GM21367 (cell line): ENCODE results near the gene SLC35F3.

Source experiments
- ATAC-seq: cut with Tn5 transposase; IDR thresholded peaks from one replicate; pipeline ENCODE4 v1.9.1; 2021; ENCODE audit not compliant: unreplicated experiment

SLC35F3 gene

GRCh38 chr1:234216116-234216703 lies 311.7 kb downstream of the SLC35F3 start:
- ATAC-seq, result no peak

GRCh38 chr1:234217316-234217840 lies 312.9 kb downstream of the SLC35F3 start:
- ATAC-seq, result no peak

GRCh38 chr1:234218078-234218477 lies 313.6 kb downstream of the SLC35F3 start:
- ATAC-seq, result no peak

DNA sequence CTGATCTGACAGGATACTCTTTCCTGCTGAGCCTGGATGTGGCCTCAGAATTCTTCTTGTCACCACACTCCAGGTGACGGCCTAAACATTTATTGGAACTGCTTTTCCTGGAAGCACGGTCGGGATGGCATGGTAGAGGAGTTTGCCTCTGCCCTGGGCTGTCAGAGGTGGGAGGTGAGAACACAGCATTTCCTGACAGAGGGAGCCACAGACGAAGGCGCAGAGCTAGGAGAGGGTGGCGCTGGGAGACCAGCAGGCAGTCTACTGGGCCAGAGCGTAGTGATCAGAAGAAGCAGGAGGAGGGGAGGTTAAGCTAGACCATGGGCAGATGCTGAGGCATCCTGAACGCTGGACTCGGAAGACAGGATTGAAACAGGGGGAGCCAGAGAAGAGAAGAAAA lies 315.2 kb downstream of the SLC35F3 start:
- no peak for ATAC-seq

- ATAC-seq, result no peak
Measured at GRCh38 chr1:234221601-234222000, 317.1 kb downstream of the SLC35F3 start.

- ATAC-seq, result no peak
Measured at GRCh38 chr1:234222561-234223280, 318.2 kb downstream of the SLC35F3 start.

DNA sequence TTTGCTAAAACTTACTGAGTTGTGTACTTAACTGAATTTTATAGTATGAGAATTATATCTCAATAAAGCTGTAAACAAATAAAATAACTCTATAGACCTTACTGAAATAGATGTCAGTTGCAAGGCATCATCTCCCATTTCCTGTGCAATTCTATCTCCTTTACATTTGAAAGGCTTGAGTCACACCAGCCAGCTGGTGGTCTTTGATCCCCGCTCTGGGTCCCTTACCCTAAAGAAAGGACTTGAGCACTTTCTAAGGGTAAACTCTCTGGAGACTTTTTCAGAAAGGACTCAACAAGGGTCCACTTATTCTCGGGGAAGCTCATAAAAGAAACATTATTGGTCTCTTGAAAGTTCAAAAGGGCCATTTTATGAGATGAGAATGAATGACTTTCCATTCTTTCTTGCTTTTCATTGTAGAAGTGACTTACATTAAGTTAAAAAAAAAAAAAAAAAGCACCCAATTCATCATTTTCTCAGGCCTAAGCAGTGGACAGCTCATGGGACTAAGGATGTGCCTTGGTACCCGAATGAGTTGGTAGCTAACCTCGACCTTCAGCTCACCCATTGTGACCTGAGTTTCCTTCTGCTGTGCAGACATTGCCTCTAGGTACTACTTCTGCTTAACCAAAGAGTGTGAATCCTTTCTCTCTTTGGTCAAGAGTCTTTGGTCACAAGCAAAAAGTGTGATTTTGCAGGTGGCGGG lies 321.8 kb downstream of the SLC35F3 start:
- no peak for ATAC-seq

- no peak for ATAC-seq
Measured at GRCh38 chr1:234226819-234227165, 322.3 kb downstream of the SLC35F3 start.

DNA sequence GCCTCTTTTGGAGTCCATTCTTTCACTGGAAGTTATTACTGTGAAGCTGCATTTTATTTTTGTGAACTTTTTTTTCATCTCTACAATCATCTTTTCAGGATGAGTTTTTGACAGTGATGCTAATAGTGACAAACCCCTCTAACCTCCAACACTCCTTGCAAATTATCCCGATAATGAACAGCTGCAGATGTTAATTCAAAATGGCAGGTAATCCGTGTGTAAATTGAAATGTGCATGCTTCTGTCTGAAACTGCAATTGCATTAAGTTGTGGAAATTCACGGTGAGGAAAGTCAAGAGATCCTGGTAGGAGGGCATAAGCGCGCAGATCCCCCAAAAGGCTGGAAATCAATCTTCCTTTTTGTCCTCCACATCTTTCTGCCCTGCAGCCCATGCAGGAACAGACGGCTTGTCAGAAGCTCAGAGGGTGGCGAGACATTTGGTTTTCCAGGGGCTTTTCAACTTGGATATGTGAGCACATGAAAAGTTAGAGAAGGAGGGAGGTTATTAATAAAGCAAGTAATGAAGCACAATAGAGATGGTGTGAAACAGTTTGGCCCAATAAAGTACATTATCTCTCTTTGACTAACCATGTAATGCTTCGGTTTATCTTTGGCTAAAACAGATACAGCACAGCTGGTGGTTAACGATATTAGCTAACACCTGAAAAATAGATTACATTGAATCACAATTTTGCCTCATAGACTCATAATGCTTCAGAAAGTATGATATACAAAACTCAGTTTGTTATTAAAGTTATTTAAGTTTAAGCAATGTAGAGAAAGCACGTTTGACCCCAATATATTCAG lies 325.3 kb downstream of the SLC35F3 start:
- no peak for ATAC-seq

- peak; percentile 61 for ATAC-seq
Measured at GRCh38 chr1:234230414-234230862, 326.0 kb downstream of the SLC35F3 start.

DNA sequence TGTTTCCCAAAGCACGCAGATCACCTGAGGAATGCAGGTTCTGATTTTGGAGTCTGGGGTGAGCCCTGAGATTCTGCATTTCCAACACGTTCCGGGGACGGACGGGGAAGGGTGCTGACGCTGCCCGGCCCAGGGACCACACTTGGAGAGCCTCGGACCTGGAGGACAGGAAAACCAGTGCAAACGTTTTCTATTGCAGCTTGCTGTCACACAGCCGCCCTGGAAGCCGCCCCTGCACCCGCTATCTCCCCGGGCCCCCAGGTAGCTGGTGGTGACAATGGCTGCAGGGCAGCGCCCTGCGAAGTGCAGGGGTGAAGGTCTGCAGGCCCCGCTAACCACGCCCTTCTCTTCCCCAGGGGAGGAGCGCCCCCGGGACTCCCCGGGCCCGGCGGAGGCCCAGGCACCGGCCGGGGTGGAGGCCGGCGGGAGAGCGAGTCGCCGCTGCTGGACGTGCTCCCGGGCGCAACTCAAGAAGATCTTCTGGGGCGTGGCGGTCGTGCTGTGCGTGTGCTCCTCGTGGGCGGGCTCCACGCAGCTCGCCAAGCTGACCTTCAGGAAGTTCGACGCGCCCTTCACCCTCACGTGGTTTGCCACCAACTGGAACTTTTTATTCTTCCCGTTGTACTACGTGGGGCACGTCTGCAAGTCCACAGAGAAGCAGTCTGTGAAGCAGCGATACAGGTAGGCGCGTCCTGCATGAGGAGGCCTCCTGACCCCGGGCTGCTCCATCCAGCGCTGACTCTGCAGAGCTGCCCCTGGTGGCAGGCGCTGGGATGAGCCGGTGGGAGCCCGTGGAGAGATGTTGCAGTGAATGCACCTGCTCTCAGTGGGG lies 326.8 kb downstream of the SLC35F3 start:
- ATAC-seq, result no peak

DNA sequence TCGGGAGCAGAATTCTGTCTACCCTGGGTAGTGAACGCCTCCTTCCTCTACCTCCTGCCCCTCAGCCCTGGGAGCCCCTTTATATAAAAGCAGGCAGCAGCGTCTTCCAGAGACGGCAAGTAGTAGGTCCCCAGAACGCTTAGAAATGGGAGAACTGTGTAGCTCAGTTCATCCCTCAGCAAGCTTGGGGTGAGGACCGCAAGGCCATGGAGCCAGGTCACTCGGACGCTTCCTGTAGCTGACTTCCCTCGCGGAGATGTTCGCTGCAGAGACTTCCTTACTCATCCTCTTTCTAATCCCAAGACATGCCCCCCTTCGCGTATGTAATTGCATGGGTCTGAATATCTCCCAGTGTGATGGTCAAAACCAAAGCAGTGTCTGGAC lies 327.4 kb downstream of the SLC35F3 start:
- no peak for ATAC-seq

- no peak for ATAC-seq
Measured at GRCh38 chr1:234234199-234234598, 329.7 kb downstream of the SLC35F3 start.

- no peak for ATAC-seq
Measured at GRCh38 chr1:234235434-234235881, 331.0 kb downstream of the SLC35F3 start.

- no peak for ATAC-seq
Measured at GRCh38 chr1:234237393-234237792, 332.9 kb downstream of the SLC35F3 start.

- ATAC-seq, result no peak
Measured at GRCh38 chr1:234238060-234238459, 333.6 kb downstream of the SLC35F3 start.

DNA sequence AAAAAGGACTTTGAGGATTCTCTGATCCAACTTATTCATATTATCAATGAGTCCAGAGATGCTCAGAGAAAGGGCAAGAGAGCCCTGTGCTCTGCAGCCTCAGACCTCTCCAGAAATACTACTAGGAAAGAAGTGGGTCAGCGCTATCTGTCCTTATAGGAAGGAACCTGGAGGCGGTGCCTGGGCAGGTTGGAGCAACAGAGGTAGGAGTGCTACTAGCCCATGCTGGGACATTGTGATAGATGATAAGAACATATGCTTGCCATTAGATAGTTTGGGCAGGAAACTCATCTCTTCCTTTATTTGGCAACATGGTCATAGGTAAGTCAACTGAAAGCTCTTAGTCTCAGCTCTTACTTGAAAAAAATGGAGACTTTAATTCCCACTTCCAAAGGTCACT lies 335.0 kb downstream of the SLC35F3 start:
- ATAC-seq, result no peak

DNA sequence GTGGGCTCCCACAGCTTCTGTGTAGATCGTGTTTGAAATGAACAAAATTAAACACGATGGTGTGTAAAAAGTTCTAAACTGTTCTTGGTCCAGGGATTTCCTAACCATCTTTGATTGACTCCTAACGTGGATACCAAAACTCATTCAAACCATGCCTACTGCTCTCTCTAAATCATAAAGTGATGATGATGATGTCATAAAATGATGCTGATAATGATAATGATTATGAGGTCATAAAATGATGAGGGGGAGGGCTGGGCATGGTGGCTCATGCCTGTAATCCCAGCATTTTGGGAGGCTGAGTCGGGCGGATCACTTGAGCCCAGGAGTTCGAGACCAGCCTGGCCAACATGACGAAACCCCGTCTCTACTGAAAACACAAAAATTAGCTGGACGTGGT lies 335.5 kb downstream of the SLC35F3 start:
- ATAC-seq, result no peak

GRCh38 chr1:234240680-234241079 lies 336.2 kb downstream of the SLC35F3 start:
- ATAC-seq, result no peak

- no peak for ATAC-seq
Measured at GRCh38 chr1:234241941-234242490, 337.5 kb downstream of the SLC35F3 start.
